CD8-positive, alpha-beta memory T cell (primary cell): ENCODE data around the gene SS18L1. TPM values are rescaled to one million over a fixed set of nuclear protein-coding genes. Genes with fewer than 3 reads are reported as not detected.

Source experiments
- CTCF ChIA-PET: fragments of 350-600 bp; sonication (Branson Sonifier 250); formaldehyde crosslinking; loops from one replicate; lab custom pipeline; 2021; ENCODE audit warnings: antibody characterized with exemption; lab: Charles Lee
- POLR2A ChIA-PET: fragments of 350-600 bp; sonication (Branson Sonifier 250); formaldehyde crosslinking; loops from one replicate; lab custom pipeline; 2021; ENCODE audit warnings: antibody characterized with exemption; lab: Charles Lee
- DNase-seq, 5 donors: peaks; one replicate each; pipeline versions ENCODE4 v3.0.0 to v3.0.0-alpha.2; 2020 to 2022; ENCODE audit warnings: mixed read lengths in 1 of 5
- H3K27ac ChIP-seq: one replicate; pipeline ENCODE4 v1.7.0; 2013; ENCODE audit warnings: low read depth, mild to moderate bottlenecking, low read length, moderate library complexity
- H3K27me3 ChIP-seq: 2 replicates; pipeline ENCODE4 v1.7.0; 2013; ENCODE audit warnings: low read length, mild to moderate bottlenecking; ENCODE audit not compliant: insufficient read depth, poor library complexity, severe bottlenecking
- H3K36me3 ChIP-seq: 2 replicates; pipeline ENCODE4 v1.7.0; 2013; ENCODE audit warnings: mild to moderate bottlenecking, low read length, moderate library complexity; ENCODE audit not compliant: insufficient read depth
- H3K4me1 ChIP-seq: 2 replicates; pipeline ENCODE4 v1.7.0; 2013; ENCODE audit warnings: mild to moderate bottlenecking, low read length, moderate library complexity; ENCODE audit not compliant: insufficient read depth
- H3K4me3 ChIP-seq: 2 replicates; pipeline ENCODE4 v1.7.0; 2013; ENCODE audit warnings: mild to moderate bottlenecking, low read length
- H3K9me3 ChIP-seq: 2 replicates; pipeline ENCODE4 v1.7.0; 2013; ENCODE audit warnings: mild to moderate bottlenecking, low read length
- H3K27ac Mint-ChIP-seq, 8 donors: one replicate each; pipeline ENCODE4 v1.8.0; 2020 to 2021; ENCODE audit warnings: mixed read lengths in 8 of 8, mild to moderate bottlenecking in 6 of 8, inconsistent platforms in 3 of 8, moderate library complexity in 3 of 8
- H3K27me3 Mint-ChIP-seq, 2 donors: one replicate each; pipeline ENCODE4 v1.8.0; 2020 to 2021; ENCODE audit warnings: mixed read lengths in 2 of 2, mild to moderate bottlenecking in 1 of 2, moderate library complexity in 1 of 2
- H3K36me3 Mint-ChIP-seq, 3 donors: one replicate each; pipeline ENCODE4 v1.8.0; 2020 to 2021; ENCODE audit warnings: mixed read lengths in 3 of 3, inconsistent platforms in 1 of 3, mild to moderate bottlenecking in 1 of 3
- H3K4me1 Mint-ChIP-seq, 3 donors: one replicate each; pipeline ENCODE4 v1.8.0; 2020 to 2021; ENCODE audit warnings: mixed read lengths in 3 of 3, inconsistent platforms in 1 of 3, mild to moderate bottlenecking in 1 of 3
- H3K4me3 Mint-ChIP-seq, 7 donors: one replicate each; pipeline ENCODE4 v1.8.0; 2020 to 2021; ENCODE audit warnings: mixed read lengths in 7 of 7, mild to moderate bottlenecking in 6 of 7, moderate library complexity in 4 of 7, inconsistent platforms in 2 of 7
- H3K9me3 Mint-ChIP-seq, 5 donors: one replicate each; pipeline ENCODE4 v1.8.0; 2020 to 2022; ENCODE audit warnings: mixed read lengths in 5 of 5, mild to moderate bottlenecking in 3 of 5, moderate library complexity in 2 of 5, inconsistent platforms in 1 of 5
- polyA plus RNA-seq: library from polyadenylated mRNA; unstranded; fragments of 300-500 nt; fragmentation: Illumina TruSeq; gene quantifications from one replicate; pipeline ENCODE4 v1.2.3, GENCODE V29; 2021
- total RNA-seq, 2 experiments: library from RNA; stranded (reverse); gene quantifications; one replicate each; pipeline ENCODE4 v1.2.3, GENCODE V29; 2021

The SS18L1 gene
- total and polyA plus RNA-seq, 3 experiments from 2014 or later: 0.86 to 18.5 (median 16.9) TPM

- Histone ChIP-seq H3K9me3 (no peaks in the 10 kb centered on the region), H3K4me1 (no peaks in the 10 kb centered on the region), H3K27ac (no peak overlapping the region), H3K4me3 (no peak overlapping the region), H3K36me3 (no peaks in the 10 kb centered on the region), H3K27me3 (peaks cover 29% of the 10 kb centered on the region)
- CTCF ChIA-PET: no interaction called here
- peaks cover 0 to 3% (median 0%) of the 10 kb centered on the region in 3 donors for H3K4me1 Mint-ChIP-seq
- H3K27ac Mint-ChIP-seq: peak overlapping the region in 1 of 8 donors; percentile 29
- peaks cover 30 to 35% of the 10 kb centered on the region in 2 donors for H3K27me3 Mint-ChIP-seq
- POLR2A ChIA-PET: no interaction called here
- H3K36me3 Mint-ChIP-seq: no peaks in the 10 kb centered on the region
- no peak for DNase-seq
- H3K4me3 Mint-ChIP-seq: no peak overlapping the region
- no peaks in the 10 kb centered on the region for H3K9me3 Mint-ChIP-seq
Measured at GRCh38 chr20:62224113-62224855, 80.7 kb downstream of the SS18L1 start.

DNA sequence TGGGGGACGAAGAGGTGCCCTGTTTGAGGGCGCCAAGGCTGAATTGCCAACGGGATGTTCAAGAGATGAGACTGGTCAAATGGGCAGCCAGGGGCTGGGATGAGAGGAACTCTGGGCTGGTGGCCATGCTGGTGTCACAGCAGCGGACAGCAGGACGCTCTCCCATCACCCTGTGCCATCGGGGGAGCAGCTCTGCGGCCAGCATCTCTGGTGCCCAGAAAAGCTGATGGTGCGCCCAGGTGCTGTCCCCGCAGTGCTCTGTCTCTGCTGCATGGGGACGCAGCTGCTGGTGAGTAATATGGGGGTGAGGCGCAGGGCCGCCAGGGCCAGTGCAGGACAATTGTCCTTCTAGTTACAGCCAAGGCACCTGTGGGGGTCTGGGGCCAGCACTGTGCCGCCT is 81.5 kb downstream of the SS18L1 start:
- no peak for DNase-seq
- CTCF ChIA-PET: no interaction called here
- Histone ChIP-seq H3K9me3 (no peaks in the 10 kb centered on the region), H3K27ac (no peak overlapping the region), H3K27me3 (peaks cover 29% of the 10 kb centered on the region), H3K4me1 (no peaks in the 10 kb centered on the region), H3K4me3 (no peak overlapping the region), H3K36me3 (no peaks in the 10 kb centered on the region)
- Mint-ChIP-seq H3K4me1 (peaks cover 0 to 3% (median 0%) of the 10 kb centered on the region in 3 donors), H3K4me3 (no peak overlapping the region), H3K9me3 (no peaks in the 10 kb centered on the region), H3K36me3 (no peaks in the 10 kb centered on the region), H3K27me3 (peaks cover 29 to 35% of the 10 kb centered on the region in 2 donors), H3K27ac (no peak overlapping the region)
- POLR2A ChIA-PET: no interaction called here

DNA sequence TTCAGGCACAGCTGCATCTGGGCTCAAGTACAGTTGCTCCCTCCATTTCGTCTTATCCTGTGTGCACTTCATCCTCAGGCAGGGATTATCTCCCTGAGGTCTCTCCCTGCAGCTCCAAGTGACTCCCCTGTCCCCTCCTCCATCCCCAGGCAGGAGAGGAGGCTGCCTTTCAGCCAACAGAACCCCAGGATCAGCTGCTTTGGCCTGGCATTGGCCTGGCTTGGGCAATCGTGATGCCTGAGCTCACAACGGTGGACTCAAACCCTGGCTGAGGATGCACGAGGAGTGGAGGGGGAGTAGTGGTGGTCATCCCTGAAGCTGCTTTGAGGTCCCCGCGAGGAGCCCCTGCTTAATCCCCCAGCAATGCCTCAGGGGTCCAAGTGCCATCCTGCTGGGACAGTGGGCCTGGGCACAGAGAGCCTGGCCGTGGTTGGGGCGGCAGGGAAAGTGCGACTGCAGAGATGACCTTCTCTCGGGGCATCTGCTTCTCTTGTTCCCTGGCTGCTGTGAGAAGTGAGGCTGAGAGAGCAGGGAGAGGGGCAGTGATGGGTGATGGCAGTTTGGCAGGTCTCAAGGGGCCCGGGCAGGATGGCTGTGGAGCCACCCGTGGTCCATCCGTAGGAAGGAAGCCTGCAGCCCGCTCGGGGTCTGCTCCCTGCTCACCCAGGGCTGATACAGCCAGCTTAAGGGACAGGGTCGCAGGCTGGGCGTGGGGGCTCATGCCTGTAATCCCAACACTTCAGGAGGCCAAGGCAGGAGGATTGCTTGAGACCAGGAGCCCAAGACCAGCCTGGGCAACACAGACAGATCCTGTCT is 82.5 kb downstream of the SS18L1 start:
- ChIA-PET POLR2A (no interaction called here), CTCF (interaction anchor here (1.7 kb wide), 1 partner anchor 10 kb away, joined by 3 read pairs; no protein-coding TSS in a partner anchor)
- Histone ChIP-seq H3K36me3 (no peaks in the 10 kb centered on the region), H3K4me1 (no peaks in the 10 kb centered on the region), H3K27ac (no peak overlapping the region), H3K27me3 (peaks cover 24% of the 10 kb centered on the region), H3K9me3 (no peaks in the 10 kb centered on the region), H3K4me3 (no peak overlapping the region)
- Mint-ChIP-seq H3K4me3 (no peak overlapping the region), H3K9me3 (no peaks in the 10 kb centered on the region), H3K27me3 (peaks cover 25 to 29% of the 10 kb centered on the region in 2 donors), H3K36me3 (no peaks in the 10 kb centered on the region), H3K4me1 (peaks cover 0 to 2% (median 0%) of the 10 kb centered on the region in 3 donors), H3K27ac (no peak overlapping the region)
- no peak for DNase-seq

DNA sequence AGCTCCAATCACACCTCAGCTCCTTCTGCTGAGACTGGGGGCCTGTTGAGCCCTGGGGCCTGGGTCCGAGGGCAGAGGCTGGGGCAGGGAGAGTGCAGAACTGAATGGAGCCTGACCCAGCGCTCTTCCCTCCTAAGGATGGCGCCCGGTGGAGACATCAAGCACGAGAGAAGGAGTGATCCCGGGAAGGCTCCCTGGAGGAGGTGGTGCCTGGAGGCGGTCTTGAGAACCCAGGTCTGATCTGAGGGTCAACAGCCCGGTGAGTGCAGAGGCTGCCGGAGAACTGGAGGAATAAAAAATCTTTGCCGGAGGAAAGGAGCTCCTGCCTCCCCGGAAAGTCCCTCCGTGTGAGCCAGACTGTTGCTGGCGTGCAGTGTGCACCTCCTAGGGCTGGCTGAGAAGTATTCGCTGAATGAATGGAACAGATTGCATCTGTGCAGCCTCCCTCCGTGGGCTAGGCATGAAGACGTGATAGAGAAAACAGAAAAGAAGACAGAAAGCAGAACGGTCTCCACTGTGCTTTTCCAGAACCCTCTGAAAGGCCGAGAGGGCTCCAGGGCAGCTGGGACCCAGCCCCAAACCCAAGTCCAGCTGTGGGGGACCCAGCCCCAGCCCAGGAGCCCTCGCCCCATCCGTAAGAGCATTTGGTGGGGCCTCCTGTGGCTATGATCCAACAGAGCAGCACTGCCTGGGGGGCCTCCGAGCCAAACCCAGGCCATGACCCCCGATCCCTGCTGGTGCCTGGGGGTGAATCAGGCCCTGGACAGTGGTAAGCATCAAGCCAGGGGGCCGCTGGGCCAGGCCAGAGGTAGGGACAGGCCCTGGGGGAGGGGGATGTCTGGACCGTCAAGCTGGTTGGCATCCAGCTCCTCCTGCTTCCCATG is 83.4 kb downstream of the SS18L1 start:
- CTCF ChIA-PET: interaction anchor here (1.7 kb wide), 1 partner anchor 11 kb away, joined by 3 read pairs; no protein-coding TSS in a partner anchor
- DNase-seq: no peak

DNA sequence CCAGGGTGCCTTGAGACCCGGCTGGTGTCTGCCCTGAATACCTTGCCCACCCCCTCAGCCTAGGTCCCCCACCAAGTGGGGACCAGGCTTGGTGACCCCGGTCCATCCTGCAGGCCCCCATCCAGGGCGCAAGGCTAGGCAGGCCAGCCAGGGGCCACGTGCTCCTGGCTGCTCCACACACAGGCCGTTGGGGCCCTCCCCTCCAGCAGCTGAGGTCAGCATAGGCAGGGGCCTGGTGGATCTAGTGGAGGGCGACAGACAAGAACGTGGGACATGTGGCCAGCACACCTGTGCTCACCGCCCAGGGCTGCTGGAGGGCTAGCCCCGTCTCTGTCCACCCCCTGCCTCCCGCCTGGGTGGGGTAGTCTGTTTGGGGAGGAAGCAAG is 84.0 kb downstream of the SS18L1 start:
- no peak for DNase-seq
- H3K9me3 ChIP-seq: no peaks in the 10 kb centered on the region
- no peak overlapping the region for H3K27ac Mint-ChIP-seq
- POLR2A ChIA-PET: no interaction called here
- H3K4me1 ChIP-seq: no peaks in the 10 kb centered on the region
- H3K27ac ChIP-seq: no peak overlapping the region
- no peaks in the 10 kb centered on the region for H3K36me3 Mint-ChIP-seq
- no peaks in the 10 kb centered on the region for H3K36me3 ChIP-seq
- H3K9me3 Mint-ChIP-seq: no peaks in the 10 kb centered on the region
- peaks cover 17 to 25% of the 10 kb centered on the region in 2 donors for H3K27me3 Mint-ChIP-seq
- H3K27me3 ChIP-seq: peaks cover 9% of the 10 kb centered on the region
- CTCF ChIA-PET: no interaction called here
- H3K4me3 ChIP-seq: no peak overlapping the region
- H3K4me3 Mint-ChIP-seq: no peak overlapping the region
- H3K4me1 Mint-ChIP-seq: no peaks in the 10 kb centered on the region

More for the DNA sequence above, 83.4 kb downstream of the SS18L1 start:
- no peaks in the 10 kb centered on the region for H3K36me3 ChIP-seq
- no peak overlapping the region for H3K4me3 ChIP-seq
- H3K4me1 ChIP-seq: no peaks in the 10 kb centered on the region
- peaks cover 17 to 23% of the 10 kb centered on the region in 2 donors for H3K27me3 Mint-ChIP-seq
- no peak overlapping the region for H3K4me3 Mint-ChIP-seq
- peaks cover 15% of the 10 kb centered on the region for H3K27me3 ChIP-seq
- POLR2A ChIA-PET: no interaction called here
- H3K9me3 Mint-ChIP-seq: no peaks in the 10 kb centered on the region
- H3K36me3 Mint-ChIP-seq: no peaks in the 10 kb centered on the region
- H3K27ac Mint-ChIP-seq: no peak overlapping the region
- no peaks in the 10 kb centered on the region for H3K9me3 ChIP-seq
- H3K4me1 Mint-ChIP-seq: no peaks in the 10 kb centered on the region
- H3K27ac ChIP-seq: no peak overlapping the region

DNA sequence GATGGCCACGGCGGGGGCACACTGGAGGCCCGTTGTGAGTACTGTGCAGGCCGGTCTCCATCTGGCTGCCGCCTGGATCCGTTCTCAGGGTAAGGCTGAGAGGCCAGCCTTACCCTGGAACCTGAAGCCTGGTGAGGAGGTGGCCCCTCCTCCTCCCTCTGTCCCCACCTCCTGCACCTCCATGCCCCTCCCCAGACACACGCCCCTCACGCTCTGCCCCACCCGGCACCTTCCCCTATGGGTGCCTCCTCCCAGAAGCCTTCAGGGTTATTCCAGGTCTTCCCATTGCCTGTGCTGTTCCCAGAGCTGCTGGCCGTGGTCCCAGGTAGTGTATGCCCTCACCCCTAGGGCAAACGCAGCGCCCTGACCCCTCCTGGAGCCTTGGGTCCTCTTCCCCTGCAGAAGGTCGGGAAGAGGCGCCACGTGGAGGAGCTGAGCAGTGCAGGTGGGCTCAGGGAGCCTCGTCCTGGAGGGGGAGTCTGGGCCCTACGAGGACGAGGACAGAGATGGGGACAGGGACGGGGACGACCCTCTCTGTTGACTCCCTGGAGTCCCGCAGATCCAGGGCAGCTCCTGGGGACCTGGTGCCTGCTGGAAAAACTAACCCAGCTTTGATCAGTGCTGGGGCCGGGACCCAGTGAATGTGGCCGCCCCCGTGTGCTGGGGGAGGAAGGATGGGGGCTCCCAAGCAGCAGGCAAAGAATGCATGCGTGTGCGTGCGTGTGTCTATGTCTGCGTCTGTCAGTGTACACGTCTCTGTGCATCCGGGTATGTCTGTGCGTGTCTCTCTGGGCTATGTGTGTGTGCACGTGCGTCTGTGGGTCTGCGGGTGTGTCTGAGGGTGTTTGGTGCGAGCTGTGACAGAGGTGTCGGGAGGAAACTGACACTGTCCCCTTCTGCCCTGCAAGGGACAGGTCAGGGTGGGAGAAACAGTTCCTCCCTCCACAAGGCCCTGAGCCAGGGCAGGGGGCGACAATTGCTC is 84.7 kb downstream of the SS18L1 start:
- peaks cover 2% of the 10 kb centered on the region for H3K27me3 ChIP-seq
- no peak overlapping the region for H3K27ac Mint-ChIP-seq
- no peaks in the 10 kb centered on the region for H3K4me1 Mint-ChIP-seq
- H3K36me3 Mint-ChIP-seq: no peaks in the 10 kb centered on the region
- no peak overlapping the region for H3K4me3 Mint-ChIP-seq
- H3K27ac ChIP-seq: no peak overlapping the region
- no peak overlapping the region for H3K4me3 ChIP-seq
- H3K4me1 ChIP-seq: no peaks in the 10 kb centered on the region
- no peaks in the 10 kb centered on the region for H3K9me3 ChIP-seq
- ChIA-PET POLR2A (no interaction called here), CTCF (no interaction called here)
- H3K27me3 Mint-ChIP-seq: peaks cover 15 to 20% of the 10 kb centered on the region in 2 donors
- H3K36me3 ChIP-seq: no peaks in the 10 kb centered on the region
- H3K9me3 Mint-ChIP-seq: no peaks in the 10 kb centered on the region
- DNase-seq: no peak

DNA sequence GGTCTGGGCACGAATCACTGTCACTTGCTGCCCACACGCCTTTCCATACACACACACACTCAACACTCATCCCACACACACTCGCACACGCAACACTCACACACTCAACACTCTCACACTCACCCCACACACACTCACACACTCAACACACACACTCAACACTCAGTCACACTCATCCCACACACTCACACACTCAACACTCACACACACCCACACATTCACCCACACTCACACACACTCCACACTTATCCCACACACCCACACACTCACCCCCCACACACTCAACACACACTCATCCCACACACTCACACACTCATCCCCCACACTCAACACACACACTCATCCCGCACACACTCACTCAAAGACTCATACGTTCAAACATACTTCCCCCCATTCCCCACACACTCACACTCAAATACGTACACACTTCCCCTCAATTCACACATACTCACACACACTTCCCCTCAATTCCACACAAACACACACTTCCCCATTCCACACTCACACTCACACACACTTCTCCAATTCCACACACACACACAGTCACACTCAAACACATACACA is 85.5 kb downstream of the SS18L1 start:
- no peaks in the 10 kb centered on the region for H3K4me1 Mint-ChIP-seq
- H3K36me3 Mint-ChIP-seq: no peaks in the 10 kb centered on the region
- Histone ChIP-seq H3K4me1 (no peaks in the 10 kb centered on the region), H3K36me3 (no peaks in the 10 kb centered on the region), H3K9me3 (no peaks in the 10 kb centered on the region), H3K27me3 (no peaks in the 10 kb centered on the region), H3K27ac (no peak overlapping the region), H3K4me3 (no peak overlapping the region)
- H3K4me3 Mint-ChIP-seq: no peak overlapping the region
- no peak for DNase-seq
- H3K9me3 Mint-ChIP-seq: peaks cover 0 to 2% (median 0%) of the 10 kb centered on the region in 5 donors
- H3K27ac Mint-ChIP-seq: no peak overlapping the region
- ChIA-PET POLR2A (no interaction called here), CTCF (no interaction called here)
- peaks cover 11 to 25% of the 10 kb centered on the region in 2 donors for H3K27me3 Mint-ChIP-seq
